SKM-1 (cell line): ENCODE data around the gene EXOC6B.

Experiments
- DNase-seq: peaks from one replicate; lab custom pipeline; 2025; ENCODE audit not compliant: unreplicated experiment; lab: John Stamatoyannopoulos, UW

EXOC6B gene

GRCh38 chr2:72128059-72128842 lies 697.6 kb downstream of the EXOC6B start:
- DNase-seq = no peak

- DNase-seq = no peak
These were observed 698.3 kb downstream of the EXOC6B start for GRCh38 chr2:72127401-72128058.

- DNase-seq = no peak
These were observed 699.4 kb downstream of the EXOC6B start for GRCh38 chr2:72126186-72127100.
